ENCODE data around the gene RPL27.

RPL27 gene

DNA sequence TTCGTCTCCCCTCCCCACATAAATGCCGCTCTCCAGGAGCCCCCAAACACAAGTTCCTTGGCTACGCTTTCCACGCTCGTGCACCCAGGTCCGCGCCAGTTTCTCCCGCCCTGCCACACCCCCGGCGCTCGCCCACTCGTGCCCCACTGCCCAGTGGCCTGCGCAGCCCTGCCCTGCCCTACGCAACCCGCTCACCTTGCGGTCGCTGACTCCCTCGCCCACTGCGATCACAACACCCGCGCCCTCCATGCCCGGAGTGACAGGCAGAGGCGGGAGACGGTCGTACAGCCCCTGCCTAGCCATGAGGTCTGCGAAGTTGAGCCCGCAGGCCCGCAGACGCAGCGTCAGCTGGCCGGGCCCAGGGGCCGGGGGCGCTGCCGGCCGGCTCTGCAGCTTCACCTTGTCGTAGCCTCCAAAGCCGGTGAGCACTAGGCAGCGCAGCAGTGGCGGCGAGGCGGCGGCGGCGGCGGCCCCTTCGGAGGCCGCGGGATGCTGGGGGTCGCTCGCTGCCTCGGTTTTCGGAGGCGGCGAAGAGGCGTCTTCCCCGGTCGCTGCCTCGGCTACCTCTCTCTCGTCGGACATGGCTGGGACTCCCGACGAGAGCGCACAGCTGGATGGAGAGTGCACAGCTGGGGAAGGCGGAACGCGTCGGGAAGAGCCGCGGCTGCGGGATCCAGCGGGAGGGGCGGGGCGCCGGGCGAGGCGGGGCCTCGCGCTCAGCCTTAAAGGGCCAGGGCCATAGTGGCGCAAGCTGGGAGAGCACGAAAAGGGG lies 23.7 kb downstream of the RPL27 start, which contains the start of gene VAT1:
Gene VAT1 (minus strand): TSS at position 645 of the 772 bp plus-strand sequence. CDS start 63 bp downstream, at position 582.
- DNase-seq = peak; percentile 48

DNA sequence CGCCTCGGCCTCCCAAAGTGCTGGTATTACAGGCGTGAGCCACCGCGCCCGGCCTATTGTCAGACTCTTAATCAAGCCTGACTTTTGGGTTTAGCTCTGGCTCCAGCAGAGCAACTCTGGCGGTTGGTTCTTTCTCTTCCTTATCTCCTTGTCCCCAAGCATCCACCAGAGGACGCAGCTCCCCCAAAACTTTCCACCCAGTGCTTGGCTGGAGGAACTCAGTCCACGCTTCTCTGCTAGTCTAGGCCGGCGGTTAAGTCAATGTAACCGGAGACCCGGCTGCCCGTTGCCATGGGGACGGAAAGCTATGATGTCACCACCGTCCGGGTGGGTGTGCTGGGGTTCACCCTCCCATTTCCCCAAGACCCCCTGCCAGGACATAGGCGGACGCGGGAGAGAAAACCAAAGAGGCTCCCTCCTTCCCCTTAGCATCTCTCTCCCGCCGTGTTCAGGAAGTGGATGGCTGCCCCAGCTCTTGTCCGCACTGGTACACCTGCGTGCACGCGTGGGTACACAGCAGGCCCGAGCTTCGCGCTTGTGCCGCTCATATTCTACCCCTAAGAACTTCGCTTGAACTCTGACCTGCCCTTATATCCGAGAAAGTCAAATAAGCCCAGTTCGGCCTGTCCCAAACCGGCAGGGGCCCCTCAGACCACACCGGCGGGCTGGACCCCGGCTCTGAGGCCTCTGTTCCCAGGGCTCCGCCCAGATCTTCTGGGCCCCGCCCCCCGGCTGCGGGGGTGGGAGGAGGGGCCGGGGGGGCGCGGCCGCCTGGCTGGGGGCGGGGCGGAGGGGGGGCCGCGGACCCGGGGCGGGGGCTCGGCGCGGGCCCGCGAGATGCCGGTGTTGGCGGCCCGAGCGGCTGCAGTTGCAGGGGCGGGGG lies 26.4 kb downstream of the RPL27 start, which contains the start of gene RND2:
Gene RND2 (plus strand): TSS at position 825 of the 883 bp plus-strand sequence. CDS start 117 bp downstream, outside the sequence.
- DNase-seq = peak; percentile 51

DNA sequence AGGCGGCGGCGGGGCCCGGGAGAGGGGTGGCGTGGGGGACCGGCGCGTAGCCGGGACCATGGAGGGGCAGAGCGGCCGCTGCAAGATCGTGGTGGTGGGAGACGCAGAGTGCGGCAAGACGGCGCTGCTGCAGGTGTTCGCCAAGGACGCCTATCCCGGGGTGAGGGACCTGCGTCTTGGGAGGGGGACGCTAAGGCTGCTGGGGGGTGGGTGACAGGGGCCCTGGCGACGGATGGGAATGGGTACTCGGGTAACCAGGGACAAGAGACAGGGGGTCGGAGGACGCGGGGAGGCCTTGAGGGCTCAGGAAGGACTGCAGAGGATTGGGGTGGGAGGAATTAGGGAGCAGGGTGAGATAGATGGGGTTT lies 27.1 kb downstream of the RPL27 start:
- DNase-seq = no peak

DNA sequence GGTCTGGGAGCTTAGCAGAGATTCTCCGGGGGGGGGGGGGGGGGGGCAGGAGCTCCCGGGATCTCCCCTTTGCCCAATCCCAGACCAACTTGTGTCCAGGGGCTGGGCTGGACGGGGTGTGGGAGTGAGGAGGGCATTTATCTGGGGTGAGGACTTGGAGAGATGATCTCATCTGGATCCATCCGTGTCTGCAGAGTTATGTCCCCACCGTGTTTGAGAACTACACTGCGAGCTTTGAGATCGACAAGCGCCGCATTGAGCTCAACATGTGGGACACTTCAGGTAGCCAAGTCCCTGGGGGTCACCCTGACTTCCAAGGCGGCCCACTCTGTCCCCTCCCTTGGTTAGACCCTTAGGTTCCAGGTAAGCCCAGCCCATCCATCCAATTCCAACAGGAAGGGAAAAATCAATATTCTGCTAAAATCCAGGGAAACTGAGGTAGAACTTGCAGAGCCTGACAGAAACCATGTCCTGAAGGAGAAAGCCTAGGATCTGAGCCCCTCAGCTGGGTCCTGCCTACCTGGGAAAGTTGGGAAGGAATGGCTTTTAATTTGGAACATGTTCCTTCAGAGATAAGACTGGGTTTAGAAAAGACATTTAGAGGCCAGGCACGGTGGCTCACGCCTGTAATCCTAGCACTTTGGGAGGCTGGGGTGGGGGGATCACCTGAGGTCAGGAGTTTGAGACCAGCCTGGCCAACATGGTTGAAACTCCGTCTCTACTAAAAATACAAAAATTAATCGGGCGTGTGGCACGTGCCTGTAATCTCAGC lies 27.7 kb downstream of the RPL27 start:
- DNase-seq = no peak

DNA sequence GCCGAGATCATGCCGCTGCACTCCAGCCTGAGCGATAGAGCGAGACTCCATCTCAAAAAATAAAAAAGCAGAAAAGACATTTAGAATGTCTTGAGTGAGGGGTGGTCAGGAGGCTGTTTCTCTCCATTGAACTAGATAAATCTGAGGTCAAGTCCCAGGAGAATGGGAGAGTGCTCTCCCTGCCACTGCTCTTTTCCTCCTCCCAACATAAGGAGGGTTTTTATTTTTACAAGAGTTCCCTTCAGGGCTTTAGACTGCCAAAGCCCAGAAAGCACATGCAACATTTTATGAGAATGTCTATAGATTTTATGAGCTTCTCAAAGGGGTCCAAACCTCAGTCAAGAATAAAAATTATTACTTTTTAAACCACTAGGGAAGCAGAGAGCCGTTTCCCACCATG lies 28.4 kb downstream of the RPL27 start:
- DNase-seq = no peak

DNA sequence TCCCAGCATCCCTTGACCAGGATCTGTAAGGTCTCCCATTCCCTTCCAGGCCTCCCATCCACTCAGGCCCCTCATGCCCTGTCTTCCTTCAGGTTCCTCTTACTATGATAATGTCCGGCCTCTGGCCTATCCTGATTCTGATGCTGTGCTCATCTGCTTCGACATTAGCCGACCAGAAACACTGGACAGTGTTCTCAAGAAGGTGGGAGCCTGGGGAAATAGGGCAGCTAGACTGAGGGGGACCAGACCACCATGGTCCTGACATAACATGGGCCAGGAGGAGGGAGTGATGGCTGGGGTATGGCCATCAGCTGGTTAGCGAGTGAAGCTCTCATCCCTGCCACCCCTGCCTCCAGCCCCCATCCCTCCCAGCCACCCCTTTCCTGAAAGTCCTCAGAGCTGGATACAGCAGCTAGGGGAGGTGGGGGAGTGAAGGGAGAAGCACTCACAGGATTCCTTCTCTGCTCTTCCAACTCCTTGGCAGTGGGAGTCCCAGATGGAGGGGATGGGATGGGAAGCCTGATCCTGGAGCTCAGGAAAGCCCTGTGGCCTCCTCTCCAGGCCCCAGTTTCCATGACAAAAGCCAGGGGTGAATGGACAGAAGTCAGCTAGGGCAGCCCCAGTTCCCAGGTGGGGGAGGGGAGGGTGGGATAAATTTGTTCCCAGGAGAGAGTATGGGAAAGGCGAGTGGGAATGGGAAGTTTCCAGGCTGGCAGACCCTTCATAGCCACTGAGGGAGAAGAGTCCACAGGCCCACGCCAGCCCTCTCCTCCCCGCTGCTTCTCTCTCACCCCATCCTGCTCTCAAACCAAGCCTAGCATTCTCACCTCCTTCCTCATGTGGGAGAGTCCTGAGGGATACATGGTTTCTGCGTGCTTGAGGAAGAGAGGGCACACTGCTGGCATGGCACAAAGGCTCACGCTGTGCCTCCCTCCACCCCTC lies 29.1 kb downstream of the RPL27 start:
- no peak for DNase-seq

DNA sequence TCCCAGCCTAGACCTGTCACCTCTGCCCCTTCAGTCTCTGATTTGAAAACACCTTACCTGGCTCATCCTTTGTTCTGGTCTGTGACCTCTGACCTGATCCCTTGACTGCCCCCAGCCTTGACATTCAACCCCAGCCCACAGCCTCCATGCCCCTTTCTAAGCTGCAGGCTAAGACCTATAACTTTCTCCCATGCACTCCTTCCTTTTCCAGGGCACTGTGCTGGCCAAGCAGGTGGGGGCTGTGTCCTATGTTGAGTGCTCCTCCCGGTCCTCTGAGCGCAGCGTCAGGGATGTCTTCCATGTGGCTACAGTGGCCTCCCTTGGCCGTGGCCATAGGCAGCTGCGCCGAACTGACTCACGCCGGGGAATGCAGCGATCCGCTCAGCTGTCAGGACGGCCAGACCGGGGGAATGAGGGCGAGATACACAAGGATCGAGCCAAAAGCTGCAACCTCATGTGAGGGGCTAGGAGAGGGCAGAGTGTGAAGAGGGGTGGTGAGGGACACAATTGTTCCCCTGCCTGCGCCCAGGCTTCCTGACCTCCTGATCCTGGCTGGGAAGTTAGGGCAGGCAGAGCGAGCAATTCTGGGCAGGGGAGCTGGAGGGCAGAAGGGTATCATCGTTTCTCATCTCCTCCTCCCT lies 30.1 kb downstream of the RPL27 start:
- DNase-seq = no peak

DNA sequence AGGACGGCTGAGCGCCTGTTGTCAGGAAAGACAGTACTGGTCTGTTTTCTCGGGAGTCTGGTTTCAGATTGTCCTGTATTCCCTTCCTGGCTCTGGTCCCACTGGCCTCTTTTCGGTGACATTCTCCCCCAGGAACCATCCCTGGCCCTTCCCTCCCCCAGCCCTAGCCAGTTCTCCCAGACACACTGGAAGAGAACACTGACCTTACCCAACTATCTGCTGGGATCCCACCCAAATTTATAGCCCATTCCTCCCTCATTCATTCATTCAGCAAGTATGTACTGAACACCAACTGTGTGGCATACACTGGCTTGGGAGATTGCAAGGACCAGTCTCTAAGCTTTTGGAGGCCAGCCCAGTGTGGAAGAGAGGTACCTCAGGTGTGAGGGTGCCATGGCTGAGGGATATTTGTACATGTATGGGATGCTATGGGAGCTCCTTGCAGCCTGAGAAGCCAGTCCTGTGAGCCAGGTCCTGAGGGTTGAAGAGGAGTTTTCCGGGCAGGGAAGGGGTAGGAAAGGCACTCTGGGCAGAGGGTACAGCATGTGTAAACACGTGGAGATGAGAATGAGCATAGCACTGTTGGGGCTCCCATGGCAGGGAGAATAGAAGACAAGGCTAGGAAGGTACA lies 32.0 kb downstream of the RPL27 start:
- DNase-seq = no peak

DNA sequence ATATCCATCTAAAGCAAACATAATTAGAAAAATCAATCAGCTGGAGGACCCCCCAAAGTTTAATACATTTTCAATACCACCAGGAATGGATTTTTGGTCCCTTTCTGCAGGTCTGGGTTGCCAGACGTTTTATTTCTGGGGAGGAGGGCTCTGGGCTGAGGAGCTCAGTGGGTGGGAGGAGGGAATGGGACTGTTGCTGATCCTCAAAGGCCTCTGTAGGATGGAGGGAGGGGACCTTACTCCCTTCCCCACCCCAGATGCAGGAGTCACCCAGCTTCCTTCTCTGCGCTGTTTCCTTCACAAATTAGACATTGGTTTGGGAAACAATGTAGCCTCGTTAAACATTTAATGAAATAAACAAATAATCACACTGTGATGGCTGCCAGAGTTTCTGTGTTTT lies 33.4 kb downstream of the RPL27 start:
- DNase-seq = no peak

DNA sequence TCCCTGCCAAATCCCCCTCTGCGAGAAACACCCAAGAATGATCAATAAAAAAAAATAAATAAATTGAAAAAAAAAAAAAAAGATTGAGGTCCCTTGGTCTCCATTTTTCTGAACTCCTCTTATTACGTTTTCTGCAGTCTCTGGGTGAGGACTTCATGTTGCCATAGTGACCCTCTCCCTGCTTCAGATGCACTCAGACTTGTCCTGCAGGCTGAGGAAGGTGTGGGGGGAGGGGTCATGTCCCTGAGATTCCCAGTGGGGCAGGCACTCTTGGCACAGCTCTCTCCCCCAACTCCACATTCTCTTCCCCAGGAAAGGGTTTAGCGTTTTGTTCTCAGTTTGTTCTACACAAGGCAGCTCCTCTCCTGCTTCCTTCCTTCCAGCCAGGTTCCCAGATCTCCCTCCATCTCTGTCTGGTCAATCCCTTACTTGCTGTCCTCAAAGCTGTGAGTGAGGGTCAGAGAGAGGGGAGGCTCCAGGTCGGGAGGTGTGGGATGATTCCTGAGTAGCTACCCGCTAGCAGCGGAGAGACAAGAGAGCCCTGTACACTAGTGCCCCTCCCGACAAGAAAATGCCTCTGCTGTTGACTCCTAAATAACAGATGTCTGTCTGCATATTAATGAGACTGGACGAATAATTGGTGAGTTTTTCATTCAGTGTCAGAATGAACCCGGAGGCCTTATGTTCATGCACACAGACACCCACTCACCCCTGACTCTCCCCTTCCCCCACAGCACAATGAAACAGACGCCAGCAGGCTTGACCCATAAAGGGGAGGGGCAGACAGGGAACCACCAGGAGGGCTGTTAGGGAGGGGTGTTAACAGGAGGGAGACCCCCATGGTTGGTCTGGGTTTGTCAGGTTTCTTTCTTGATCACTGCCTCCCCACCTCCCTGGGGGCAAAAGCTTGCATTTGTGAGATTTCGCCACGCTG lies 36.0 kb downstream of the RPL27 start:
- no peak for DNase-seq

DNA sequence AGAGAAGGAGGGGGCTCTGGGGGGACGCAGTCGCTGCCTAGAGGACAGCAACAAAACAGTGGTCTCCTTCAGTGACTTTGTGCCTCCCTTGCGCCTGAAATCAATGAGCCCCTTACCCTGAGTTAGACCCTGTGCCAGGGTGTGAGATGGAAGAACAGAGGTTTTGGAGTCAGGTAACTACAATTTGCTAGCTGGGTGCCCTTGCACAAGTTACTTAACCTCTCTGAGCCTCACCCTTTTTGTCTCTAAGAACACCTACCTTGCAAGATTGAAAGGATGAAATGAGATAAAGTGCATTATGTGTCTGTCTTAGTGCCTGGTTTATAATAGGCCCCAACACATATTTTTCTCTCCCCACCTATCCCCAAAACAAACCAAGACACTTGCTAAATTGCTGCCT lies 36.7 kb downstream of the RPL27 start:
- no peak for DNase-seq

DNA sequence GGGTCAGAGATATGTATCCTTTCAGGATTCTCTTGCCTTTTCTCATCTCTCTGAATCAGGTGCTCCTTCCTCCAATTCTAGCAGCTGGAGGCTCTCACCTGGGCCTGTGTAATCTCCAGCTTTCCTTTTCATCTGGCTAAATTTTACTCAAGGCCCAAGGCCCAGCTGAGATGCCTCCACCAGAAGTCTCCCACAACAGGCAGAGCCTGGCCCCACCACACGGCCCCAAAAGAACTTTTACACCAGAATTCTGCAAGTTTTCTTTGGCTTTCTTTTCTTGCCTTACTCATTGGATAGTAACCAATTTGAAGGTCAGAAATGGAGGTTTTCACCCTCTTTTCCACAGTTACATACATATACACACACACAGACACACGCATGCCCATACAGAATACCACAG lies 41.4 kb downstream of the RPL27 start:
- no peak for DNase-seq

DNA sequence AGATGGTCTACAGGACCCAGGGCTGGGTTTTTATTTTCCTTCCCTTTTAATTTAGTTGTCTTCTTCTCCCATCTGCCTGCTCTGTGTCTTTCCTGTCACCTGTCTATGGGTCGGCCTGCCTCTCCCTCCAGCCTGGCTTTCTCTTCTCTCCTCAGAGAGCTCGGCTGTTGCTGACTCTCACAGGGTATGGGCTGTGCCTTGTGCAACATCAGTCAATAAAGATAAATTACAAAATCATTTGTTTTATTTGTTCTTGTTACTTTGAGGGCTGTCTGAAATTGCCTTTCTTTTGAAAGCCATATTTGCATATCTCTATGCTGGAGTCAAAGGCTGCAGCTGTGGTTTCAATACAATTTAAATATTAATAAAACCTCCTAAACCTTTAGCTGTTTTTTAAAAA lies 42.4 kb downstream of the RPL27 start:
- DNase-seq = no peak

DNA sequence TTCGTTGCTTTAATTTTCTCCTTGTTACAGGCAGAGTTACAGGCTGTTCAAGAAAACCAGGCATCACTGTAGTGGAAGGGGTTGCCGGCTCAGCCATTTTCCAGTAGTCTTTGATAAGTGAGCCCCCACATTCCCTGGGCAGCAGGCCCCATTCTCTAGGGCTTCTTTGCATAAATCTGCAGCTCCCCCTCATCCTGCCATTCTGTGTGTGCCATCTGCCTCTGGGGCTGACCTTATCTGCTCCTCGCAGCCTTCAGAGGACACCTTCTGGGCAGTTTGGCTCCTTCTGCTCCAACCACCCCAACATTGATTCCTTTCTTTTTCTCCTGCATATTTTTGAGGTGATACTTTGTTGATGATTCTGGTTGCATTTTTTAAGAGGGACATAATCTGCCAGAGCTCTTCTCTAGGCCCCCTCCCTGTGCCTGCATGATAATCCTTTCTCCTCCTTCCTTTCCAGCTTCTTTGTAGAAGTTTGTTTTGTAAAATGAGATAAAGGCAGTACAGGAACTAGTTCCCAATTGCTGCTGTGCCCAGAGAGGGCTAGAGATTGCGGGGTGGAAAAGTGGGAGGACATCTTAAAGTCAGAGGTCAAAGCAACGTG lies 43.9 kb downstream of the RPL27 start:
- no peak for DNase-seq

DNA sequence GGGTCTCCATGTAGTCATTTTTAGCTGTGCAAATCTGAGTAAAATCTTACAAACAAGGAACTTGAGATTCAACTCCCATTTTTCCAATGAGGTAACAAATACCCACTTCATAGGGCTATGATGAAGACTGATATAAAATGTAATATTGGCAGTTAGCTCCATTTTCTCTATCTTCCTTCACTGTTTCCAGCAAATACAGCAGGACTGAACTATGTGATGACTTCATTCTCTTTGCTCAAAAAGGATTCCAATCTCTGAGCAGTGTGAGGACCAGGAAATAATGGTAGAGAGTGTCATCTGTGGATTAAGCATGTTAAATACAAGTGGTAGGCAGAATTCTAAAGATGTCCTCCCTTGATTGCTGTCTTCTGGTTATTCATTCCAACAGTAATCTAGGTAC lies 45.1 kb downstream of the RPL27 start:
- no peak for DNase-seq

DNA sequence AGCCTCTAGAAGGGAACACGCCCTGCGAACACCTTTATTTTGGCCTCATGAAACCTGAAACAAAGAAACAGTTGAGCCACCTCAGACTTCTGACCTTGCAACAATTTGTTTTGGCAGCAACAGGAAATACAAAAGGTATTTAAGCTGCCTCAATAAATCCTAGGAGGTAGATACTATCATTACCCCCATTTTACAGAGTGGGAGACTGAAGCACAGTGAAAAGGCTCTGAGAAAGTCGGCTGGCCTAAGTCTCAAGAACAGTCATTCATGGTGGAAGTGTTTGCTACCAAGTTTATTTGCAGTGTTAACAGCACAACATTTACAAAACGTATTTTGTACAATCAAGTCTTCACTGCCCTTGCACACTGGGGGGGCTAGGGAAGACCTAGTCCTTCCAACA lies 45.8 kb downstream of the RPL27 start:
- no peak for DNase-seq

DNA sequence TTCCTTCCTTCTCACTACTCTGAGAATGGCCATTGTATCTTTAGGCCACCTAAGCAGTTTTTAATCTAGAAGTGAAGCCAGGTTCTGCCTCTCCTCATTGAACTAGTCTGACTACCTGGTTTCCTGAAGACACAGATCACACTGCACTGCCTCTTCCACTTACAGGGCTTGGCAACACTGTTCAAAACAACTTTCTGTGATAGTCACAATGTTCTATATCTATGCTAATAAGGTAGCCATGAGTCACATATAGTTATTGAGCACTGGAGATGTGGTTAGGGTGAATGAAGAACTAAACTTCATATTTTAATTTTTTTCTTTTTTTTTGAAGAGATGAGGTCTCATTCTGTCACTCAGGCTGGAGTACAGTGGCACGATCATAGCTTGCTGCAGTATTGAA lies 53.8 kb downstream of the RPL27 start:
- no peak for DNase-seq

Data from activated gamma-delta T cell (primary cell).